ENCODE measurements around the gene ASTN2. TPM values are rescaled to one million over a fixed set of nuclear protein-coding genes. Genes with fewer than 3 reads are reported as not detected.

The ASTN2 gene
- total and polyA plus RNA-seq, 2 donors (not counting 3 experiments of a cell fraction or from before 2014, with no cell fraction given): 1.0 to 1.9 TPM

GRCh38 chr9:117160254-117160653, 254.6 kb downstream of the ASTN2 start:
- Histone ChIP-seq H3K36me3 (ENCODE audit: control insufficient read depth in 2 of 2, extremely low read depth in 1 of 2, insufficient read depth in 2 of 2, low read length in 2 of 2) (no peaks in the 10 kb centered on the region), H3K9me1 (replicated peaks; ENCODE audit: control insufficient read depth, extremely low read depth, insufficient read depth, low read length) (no peaks in the 10 kb centered on the region), H3K4me1 (ENCODE audit: control insufficient read depth, extremely low read depth, insufficient read depth, low read length) (no peaks in the 10 kb centered on the region), H3K9ac (replicated peaks; ENCODE audit: extremely low read depth, insufficient read depth, low read length) (no peak overlapping the region), H3K9me3 (replicated peaks; ENCODE audit: control insufficient read depth, insufficient read depth, low read length) (no peaks in the 10 kb centered on the region), H3K4me3 (replicated peaks in 1 of 3; ENCODE audit: insufficient read depth in 1 of 3, low read depth in 1 of 3, low read length in 3 of 3) (no peak overlapping the region), H3K4me2 (ENCODE audit: insufficient read depth, low read length) (no peak overlapping the region), H2AFZ (ENCODE audit: low read depth, low read length) (no peak overlapping the region), H4K20me1 (replicated peaks; ENCODE audit: control insufficient read depth, extremely low read depth, insufficient read depth, low read length) (no peaks in the 10 kb centered on the region), H3K27me3 (ENCODE audit: control insufficient read depth in 2 of 2, insufficient read depth in 2 of 2, low read length in 2 of 2) (no peaks in the 10 kb centered on the region), H3K27ac (ENCODE audit: insufficient read depth, low read depth, low read length) (no peak overlapping the region), H3K79me2 (ENCODE audit: control insufficient read depth, insufficient read depth, low read length) (no peaks in the 10 kb centered on the region)
- TF ChIP-seq JUN (IDR thresholded peaks at IDR 0.05; ENCODE audit: borderline replicate concordance, insufficient read depth, insufficient read length, low read depth) (no peak), FOS (IDR thresholded peaks at IDR 0.05; ENCODE audit: borderline replicate concordance, insufficient read depth, low read length) (no peak), POLR2AphosphoS5 (IDR thresholded peaks at IDR 0.05; ENCODE audit: insufficient read depth, low read depth, low read length) (no peak), GATA2 (IDR thresholded peaks at IDR 0.05; ENCODE audit: insufficient read depth, insufficient read length, low read depth, low read length) (no peak), MYC (IDR thresholded peaks at IDR 0.05; ENCODE audit: low read depth, low read length) (no peak), POLR2A (IDR thresholded peaks at IDR 0.05; ENCODE audit: low read depth, low read length) (no peak)
- CTCF ChIA-PET: no interaction called here
- intact Hi-C loops (cut with micrococcal nuclease): no loop called here
- no TSS peak for BruUV-seq (replicated peaks)
- FAIRE-seq (no peak), DNase-seq (ENCODE audit: low read depth, low spot score) (no peak)
- POLR2A ChIA-PET: no interaction called here
- dilution Hi-C loops (cut with MboI; ENCODE audit: extremely low pct_ligation_motif_present, low sequenced_read_pairs): no loop called here

GRCh38 chr9:117156771-117157535, 257.9 kb downstream of the ASTN2 start:
- TF ChIP-seq EZH2 (IDR thresholded peaks at IDR 0.05; ENCODE audit: borderline replicate concordance, low read depth, low read length, severe bottlenecking) (no peak), CTCF (IDR thresholded peaks at IDR 0.05; ENCODE audit: extremely low read depth in 1 of 2, insufficient read depth in 1 of 2, low read depth in 1 of 2, low read length in 2 of 2) (no peak), POLR2A (IDR thresholded peaks at IDR 0.05; ENCODE audit: low read depth, low read length) (no peak), GATA2 (IDR thresholded peaks at IDR 0.05; ENCODE audit: insufficient read depth, insufficient read length, low read depth, low read length) (no peak), MAX (IDR thresholded peaks at IDR 0.05; ENCODE audit: insufficient read depth, insufficient read length) (no peak)
- Histone ChIP-seq H4K20me1 (replicated peaks; ENCODE audit: control insufficient read depth, extremely low read depth, insufficient read depth, low read length) (no peaks in the 10 kb centered on the region), H3K36me3 (ENCODE audit: control insufficient read depth in 2 of 2, extremely low read depth in 1 of 2, insufficient read depth in 2 of 2, low read length in 2 of 2) (no peaks in the 10 kb centered on the region), H3K4me2 (ENCODE audit: insufficient read depth, low read length) (no peak overlapping the region), H3K9me3 (replicated peaks; ENCODE audit: control insufficient read depth, insufficient read depth, low read length) (no peaks in the 10 kb centered on the region), H3K9ac (replicated peaks; ENCODE audit: extremely low read depth, insufficient read depth, low read length) (no peak overlapping the region), H3K27me3 (ENCODE audit: control insufficient read depth in 2 of 2, insufficient read depth in 2 of 2, low read length in 2 of 2) (no peaks in the 10 kb centered on the region), H3K27ac (ENCODE audit: insufficient read depth, low read depth, low read length) (no peak overlapping the region), H3K4me3 (replicated peaks in 1 of 3; ENCODE audit: insufficient read depth in 1 of 3, low read depth in 1 of 3, low read length in 3 of 3) (no peak overlapping the region), H3K79me2 (ENCODE audit: control insufficient read depth, insufficient read depth, low read length) (no peaks in the 10 kb centered on the region), H2AFZ (ENCODE audit: low read depth, low read length) (no peak overlapping the region), H3K9me1 (replicated peaks; ENCODE audit: control insufficient read depth, extremely low read depth, insufficient read depth, low read length) (no peaks in the 10 kb centered on the region), H3K4me1 (ENCODE audit: control insufficient read depth, extremely low read depth, insufficient read depth, low read length) (no peaks in the 10 kb centered on the region)
- intact Hi-C loops (cut with micrococcal nuclease): no loop called here
- FAIRE-seq (no peak), DNase-seq (ENCODE audit: low read depth, low spot score) (no peak)
- CTCF ChIA-PET: no interaction called here
- POLR2A ChIA-PET: no interaction called here
- dilution Hi-C loops (cut with MboI; ENCODE audit: extremely low pct_ligation_motif_present, low sequenced_read_pairs): no loop called here
- BruUV-seq (replicated peaks): no TSS peak

Measured in endothelial cell of umbilical vein (primary cell).